Right kidney (tissue), 1 donor: Measurements from ENCODE around the gene MRPL51.
"Not testable (repeated sequence)": the region's sequence is repeated elsewhere in the genome, so short reads cannot be mapped to it uniquely, and the experiment has no call there.

ENCODE experiments used
- DNase-seq: peaks from one replicate; pipeline ENCODE4 v3.0.0-alpha.2; 2016

MRPL51 gene

DNA sequence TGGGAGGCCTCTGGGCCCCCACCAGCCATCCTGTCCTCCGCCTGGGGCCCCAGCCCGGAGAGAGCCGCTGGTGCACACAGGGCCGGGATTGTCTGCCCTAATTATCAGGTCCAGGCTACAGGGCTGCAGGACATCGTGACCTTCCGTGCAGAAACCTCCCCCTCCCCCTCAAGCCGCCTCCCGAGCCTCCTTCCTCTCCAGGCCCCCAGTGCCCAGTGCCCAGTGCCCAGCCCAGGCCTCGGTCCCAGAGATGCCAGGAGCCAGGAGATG lies 40.5 kb upstream of the MRPL51 start:
- DNase-seq = peak; percentile 96

DNA sequence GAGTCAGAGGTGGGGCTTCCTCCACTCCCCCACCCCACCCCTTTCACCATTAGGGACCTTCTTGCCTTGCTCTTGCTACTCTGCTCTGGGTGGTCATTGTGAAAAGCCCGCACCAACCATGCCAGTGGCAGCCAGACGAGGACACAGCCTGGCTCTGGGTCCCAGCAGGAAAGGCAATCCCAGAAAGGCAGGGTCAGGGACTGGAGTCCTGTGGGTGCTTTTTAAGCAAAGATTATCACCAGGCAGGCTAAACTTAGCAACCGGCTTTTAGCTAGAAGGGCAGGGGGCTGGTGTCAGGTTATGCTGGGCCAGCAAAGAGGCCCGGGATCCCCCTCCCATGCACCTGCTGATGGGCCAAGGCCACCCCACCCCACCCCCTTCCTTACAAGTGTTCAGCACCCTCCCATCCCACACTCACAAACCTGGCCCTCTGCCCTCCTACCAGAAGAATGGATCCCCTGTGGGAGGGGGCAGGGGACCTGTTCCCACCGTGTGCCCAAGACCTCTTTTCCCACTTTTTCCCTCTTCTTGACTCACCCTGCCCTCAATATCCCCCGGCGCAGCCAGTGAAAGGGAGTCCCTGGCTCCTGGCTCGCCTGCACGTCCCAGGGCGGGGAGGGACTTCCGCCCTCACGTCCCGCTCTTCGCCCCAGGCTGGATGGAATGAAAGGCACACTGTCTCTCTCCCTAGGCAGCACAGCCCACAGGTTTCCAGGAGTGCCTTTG lies 40.0 kb upstream of the MRPL51 start:
- DNase-seq = no peak

- peak; percentile 53 for DNase-seq
These were observed 39.2 kb upstream of the MRPL51 start for GRCh38 chr12:6532051-6532926.

GRCh38 chr12:6530576-6531260 lies 37.7 kb upstream of the MRPL51 start:
- no peak for DNase-seq

GRCh38 chr12:6529291-6529737 lies 36.3 kb upstream of the MRPL51 start:
- no peak for DNase-seq

DNA sequence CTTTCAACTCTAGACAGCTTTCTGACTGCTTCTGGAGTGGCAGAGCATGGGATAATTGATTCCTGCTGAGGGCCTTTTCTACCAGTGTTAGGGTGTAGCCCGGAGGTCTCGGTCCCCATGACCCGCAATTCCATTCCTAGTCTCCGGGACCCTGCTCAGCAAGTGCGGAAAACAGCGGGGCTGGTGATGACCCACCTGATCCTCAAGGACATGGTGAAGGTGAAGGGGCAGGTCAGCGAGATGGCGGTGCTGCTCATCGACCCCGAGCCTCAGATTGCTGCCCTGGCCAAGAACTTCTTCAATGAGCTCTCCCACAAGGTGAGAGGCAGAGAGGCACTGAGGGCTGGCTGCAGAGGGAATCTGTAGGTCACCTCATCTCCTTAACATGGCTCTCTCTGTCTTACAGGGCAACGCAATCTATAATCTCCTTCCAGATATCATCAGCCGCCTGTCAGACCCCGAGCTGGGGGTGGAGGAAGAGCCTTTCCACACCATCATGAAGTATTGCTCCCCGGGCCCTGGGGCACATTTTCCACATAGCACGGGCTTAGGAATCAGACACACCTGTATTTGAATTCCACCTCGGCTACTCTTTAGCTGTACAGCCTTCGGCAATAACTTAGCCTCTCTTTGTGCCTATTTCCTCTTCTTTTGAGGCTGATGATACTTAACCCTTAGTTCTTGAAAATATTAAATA lies 35.6 kb upstream of the MRPL51 start:
- DNase-seq = no peak

DNA sequence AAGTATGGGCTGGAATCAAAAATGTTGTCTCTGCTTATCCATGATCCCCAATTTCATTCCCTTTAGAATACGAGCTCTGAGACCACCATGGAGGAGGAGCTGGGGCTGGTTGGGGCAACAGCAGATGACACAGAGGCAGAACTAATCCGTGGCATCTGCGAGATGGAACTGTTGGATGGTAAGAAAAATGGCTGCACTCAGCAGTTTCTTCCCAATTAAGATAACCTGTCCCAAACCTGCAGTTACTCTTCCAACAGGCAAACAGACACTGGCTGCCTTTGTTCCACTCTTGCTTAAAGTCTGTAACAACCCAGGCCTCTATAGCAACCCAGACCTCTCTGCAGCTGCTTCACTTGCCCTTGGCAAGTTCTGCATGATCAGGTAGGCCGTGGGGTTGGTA lies 34.6 kb upstream of the MRPL51 start:
- DNase-seq = no peak

DNA sequence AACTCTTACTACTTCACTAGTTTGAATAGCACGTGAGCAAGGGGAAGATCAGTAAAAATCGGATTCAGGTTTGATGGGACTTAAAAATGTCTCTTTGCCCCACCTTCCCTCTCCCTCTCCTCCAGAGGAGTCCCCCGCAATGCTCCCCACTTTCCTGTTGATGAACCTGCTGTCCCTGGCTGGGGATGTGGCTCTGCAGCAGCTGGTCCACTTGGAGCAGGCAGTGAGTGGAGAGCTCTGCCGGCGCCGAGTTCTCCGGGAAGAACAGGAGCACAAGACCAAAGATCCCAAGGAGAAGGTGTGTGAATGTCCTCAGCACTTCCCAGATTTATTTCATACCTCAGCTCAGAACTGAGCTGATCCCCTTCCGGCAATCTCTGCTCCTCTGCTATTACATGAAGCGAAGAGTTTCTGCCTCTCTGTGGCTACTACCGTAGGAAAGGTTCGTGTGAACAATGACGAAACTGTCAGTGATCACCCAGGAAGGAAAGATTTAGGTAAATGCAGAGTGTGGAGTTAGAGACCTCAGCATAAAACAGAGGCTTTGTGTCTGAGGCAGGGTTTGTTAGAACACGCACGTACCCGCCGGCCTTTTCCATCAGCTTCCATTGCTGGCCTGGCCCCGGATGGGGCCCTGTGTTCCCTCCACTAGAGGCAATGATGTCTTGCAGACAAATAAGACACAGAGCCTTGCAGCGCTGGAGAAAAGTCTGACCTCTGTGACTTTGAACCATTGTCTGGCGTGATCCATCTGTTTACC lies 33.9 kb upstream of the MRPL51 start:
- DNase-seq = no peak

GRCh38 chr12:6526201-6526600 lies 33.1 kb upstream of the MRPL51 start:
- DNase-seq = no peak

GRCh38 chr12:6524648-6525047 lies 31.6 kb upstream of the MRPL51 start:
- no peak for DNase-seq

DNA sequence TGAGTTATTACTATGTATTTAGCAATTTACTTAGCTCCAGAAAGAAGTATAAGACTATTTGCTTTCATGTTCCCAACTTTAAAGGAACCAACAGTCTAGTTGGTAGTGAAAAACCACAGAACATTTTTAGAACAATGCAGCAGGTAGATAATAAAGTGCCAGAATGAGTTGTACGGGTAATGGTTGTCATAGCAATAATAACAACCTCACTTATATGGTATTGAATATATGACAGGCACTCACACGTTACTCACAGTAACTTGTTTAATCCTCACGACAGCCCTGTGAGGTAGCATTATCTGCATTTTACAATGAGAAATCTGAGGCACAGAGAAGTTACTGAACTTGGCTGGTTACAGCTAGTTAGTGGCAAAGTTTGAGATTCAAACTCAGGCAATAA lies 30.6 kb upstream of the MRPL51 start:
- DNase-seq = no peak

DNA sequence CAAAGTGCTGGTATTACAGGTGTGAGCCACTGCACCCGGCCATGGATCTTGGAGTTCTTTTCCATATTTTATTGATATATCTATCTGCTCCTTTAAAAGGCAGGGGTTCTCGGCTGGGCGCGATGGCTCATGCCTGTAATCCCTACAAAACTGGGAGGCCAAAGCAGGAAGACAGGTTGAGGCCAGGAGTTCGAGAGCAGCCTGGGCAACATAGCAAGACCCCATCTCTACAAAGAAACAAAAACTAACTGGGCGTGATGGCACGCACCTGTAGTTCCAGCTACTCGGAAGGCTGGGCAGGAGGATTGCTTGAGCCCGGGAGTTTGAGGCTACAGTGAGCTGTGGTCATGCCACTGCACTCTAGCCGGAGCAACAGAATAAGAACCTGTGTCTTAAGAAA lies 29.1 kb upstream of the MRPL51 start:
- no peak for DNase-seq

- no peak for DNase-seq
These were observed 27.1 kb upstream of the MRPL51 start for GRCh38 chr12:6520186-6520585.

- DNase-seq = no peak
These were observed 15.0 kb upstream of the MRPL51 start for GRCh38 chr12:6508087-6508486.

DNA sequence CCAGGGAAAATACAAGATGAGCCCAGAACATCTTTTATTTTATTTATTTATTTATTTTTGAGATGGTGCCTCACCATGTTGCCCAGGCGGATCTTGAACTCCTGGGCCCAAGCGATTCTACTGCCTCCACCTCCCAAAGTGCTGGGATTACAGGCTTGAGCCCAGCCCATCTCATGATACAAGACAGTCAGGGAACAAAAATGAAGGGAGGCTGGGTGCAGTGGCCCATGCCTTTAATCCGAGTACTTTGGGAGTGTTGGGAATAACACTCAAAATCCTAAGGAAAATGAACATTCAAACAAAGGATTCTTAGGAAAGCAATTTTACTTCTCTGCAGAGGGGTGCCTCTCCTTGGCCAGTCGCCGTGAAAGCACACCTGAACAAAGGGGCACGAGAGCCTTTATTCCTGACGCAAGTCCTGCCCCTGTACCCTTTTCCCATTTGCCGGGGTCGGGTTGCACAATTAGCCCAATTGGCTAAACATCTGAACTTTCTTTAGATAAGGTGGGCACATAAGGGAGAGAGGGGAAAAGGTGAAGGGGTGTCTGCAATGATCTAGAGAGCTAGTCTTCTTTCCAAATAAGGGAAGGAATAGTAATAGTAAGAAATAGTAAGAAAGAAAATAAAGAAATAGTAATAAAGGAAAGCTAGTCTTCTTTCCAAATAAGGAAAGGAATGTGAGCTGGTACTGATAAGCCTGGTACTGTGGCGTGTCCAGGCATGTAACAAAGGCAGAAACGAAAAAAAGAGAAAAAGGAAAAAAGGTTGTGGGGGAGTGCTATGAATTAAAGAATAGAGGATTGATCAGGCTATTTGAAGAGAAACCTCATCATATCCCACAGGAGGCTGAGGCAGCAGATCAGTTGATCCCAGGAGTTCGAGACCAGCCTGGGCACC lies 14.3 kb upstream of the MRPL51 start:
- DNase-seq = no peak

DNA sequence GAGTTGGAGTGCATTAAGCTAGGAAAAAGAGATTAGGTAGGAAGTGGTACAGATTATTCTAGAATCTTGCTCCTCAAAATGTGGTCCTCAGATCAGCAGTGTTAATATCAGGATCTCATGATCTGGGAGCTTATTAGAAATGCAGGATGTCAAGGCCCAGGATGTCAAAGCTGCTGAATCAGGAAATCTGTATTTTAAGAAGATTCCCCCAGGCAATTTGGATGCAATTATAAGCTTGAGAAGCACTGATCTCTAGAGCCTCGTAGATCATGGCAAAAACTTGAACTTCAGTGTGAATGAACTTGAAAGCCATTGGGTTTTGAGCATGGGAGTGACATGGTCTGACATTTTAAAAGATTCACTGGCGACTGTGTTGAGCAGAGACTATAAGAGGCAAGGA lies 7.4 kb upstream of the MRPL51 start:
- no peak for DNase-seq

DNA sequence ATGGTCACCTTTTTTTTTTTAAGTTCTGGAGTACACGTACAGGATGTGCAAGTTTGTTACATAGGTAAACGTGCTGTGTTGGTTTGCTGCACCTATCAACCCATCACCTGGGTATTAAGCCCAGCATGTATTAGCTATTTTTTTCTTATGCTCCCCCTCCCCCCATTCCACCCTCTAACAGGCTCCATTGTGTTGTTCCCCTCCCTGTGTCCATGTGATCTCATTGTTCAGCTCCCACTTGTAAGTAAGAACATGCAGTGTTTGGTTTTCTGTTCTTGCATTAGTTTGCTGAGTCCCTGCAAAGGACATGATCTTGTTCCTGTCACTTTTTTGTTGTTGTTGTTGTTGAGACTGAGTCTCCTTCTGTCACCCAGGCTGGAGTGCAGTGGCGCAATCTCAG lies 4.2 kb upstream of the MRPL51 start:
- DNase-seq = not testable (repeated sequence)

DNA sequence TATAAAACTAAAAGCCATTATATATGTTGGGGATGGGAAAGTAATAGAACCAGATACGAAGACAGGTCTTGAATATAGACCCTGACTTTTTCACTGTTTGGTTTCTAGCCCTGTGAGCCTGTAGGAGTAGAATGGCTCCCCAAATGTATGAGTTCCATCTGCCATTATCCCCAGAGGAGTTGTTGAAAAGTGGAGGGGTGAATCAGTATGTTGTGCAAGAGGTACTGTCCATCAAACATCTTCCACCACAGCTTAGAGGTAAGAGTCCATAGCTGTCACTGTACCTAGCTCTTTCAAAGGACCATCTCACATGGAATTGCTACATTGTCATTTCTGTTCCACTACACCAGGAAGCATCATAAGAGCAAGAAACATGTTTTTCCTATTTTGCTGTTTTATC lies 1.9 kb upstream of the MRPL51 start:
- no peak for DNase-seq

GRCh38 chr12:6494258-6494743 lies 1.2 kb upstream of the MRPL51 start:
- peak; percentile 16 for DNase-seq

- peak; percentile 92 for DNase-seq
These were observed 615 bp upstream of the MRPL51 start, which contains the start of gene NCAPD2 for GRCh38 chr12:6493497-6494257. NCAPD2 (plus strand) TSS chr12:6494102; CDS start chr12:6495099, 997 bp downstream.
